ENCODE results near the gene COL27A1.

- TF ChIP-seq, protein P1, sequence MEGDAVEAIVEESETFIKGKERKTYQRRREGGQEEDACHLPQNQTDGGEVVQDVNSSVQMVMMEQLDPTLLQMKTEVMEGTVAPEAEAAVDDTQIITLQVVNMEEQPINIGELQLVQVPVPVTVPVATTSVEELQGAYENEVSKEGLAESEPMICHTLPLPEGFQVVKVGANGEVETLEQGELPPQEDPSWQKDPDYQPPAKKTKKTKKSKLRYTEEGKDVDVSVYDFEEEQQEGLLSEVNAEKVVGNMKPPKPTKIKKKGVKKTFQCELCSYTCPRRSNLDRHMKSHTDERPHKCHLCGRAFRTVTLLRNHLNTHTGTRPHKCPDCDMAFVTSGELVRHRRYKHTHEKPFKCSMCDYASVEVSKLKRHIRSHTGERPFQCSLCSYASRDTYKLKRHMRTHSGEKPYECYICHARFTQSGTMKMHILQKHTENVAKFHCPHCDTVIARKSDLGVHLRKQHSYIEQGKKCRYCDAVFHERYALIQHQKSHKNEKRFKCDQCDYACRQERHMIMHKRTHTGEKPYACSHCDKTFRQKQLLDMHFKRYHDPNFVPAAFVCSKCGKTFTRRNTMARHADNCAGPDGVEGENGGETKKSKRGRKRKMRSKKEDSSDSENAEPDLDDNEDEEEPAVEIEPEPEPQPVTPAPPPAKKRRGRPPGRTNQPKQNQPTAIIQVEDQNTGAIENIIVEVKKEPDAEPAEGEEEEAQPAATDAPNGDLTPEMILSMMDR (IDR thresholded peaks at IDR 0.05): no peak
- no peak for TF ChIP-seq EZH2 (IDR thresholded peaks at IDR 0.05; ENCODE audit: borderline replicate concordance, insufficient read depth, low read depth, low read length, poor library complexity, severe bottlenecking)
These were observed 71.1 kb downstream of the COL27A1 start for GRCh38 chr9:114226246-114227055.
